Measurements from ENCODE around the gene IDH3G. TPM values are rescaled to one million over a fixed set of nuclear protein-coding genes. Genes with fewer than 3 reads are reported as not detected.

The IDH3G gene
- total and polyA plus RNA-seq, 2 experiments from 2014 or later: 41.4 to 49.0 TPM

- no peak overlapping the region for H3K4me3 ChIP-seq
- H3K27ac Mint-ChIP-seq: no peak overlapping the region
- no peaks in the 10 kb centered on the region for H3K36me3 ChIP-seq (ENCODE audit: insufficient read depth)
- no peak for TF ChIP-seq ZNF114 (CRISPR knock-in tag; IDR thresholded peaks at IDR 0.05)
- no peak for TF ChIP-seq ZNF462 (CRISPR knock-in tag; IDR thresholded peaks at IDR 0.05)
- no peak for TF ChIP-seq EZH2 (IDR thresholded peaks at IDR 0.05; ENCODE audit: low read depth, unreplicated experiment)
- TF ChIP-seq POLR2AphosphoS5 (IDR thresholded peaks at IDR 0.05; ENCODE audit: low read depth): no peak
- no peak for TF ChIP-seq JUNB (IDR thresholded peaks at IDR 0.05; ENCODE audit: unreplicated experiment)
- no peak for TF ChIP-seq STAT1 (IDR thresholded peaks at IDR 0.05; ENCODE audit: unreplicated experiment)
- no peak for TF ChIP-seq NANOG (IDR thresholded peaks at IDR 0.05; ENCODE audit: borderline replicate concordance)
- no peak for TF ChIP-seq REST (IDR thresholded peaks at IDR 0.05; ENCODE audit: unreplicated experiment)
- no peak for TF ChIP-seq CTCF (conservative IDR thresholded peaks at IDR 0.05; ENCODE audit: low read depth in 2 of 2)
- no peak for TF ChIP-seq EZH2phosphoT487 (IDR thresholded peaks at IDR 0.05; ENCODE audit: unreplicated experiment)
- TF ChIP-seq ETS1 (IDR thresholded peaks at IDR 0.05): no peak
- no peak for TF ChIP-seq ZNF331 (CRISPR knock-in tag; IDR thresholded peaks at IDR 0.05; ENCODE audit: low read depth)
- no peak for TF ChIP-seq CREB1 (CRISPR knock-in tag; IDR thresholded peaks at IDR 0.05; ENCODE audit: low read depth)
- no peak overlapping the region for H3K4me2 ChIP-seq
- H3K36me3 Mint-ChIP-seq (ENCODE audit: low read depth): peaks cover 24% of the 10 kb centered on the region
- ATAC-seq (no peak), DNase-seq (ENCODE audit: low spot score) (no peak)
- 0 out of 2 replicates have a peak, but pooled peaks cover 2% of the 10 kb centered on the region for H3F3A ChIP-seq (replicated peaks; ENCODE audit: low read depth)
- peaks cover 53% of the 10 kb centered on the region for H3K4me1 ChIP-seq (ENCODE audit: insufficient read depth)
- no peak overlapping the region for H2AFZ ChIP-seq
- no peaks in the 10 kb centered on the region for H3K27me3 ChIP-seq (ENCODE audit: insufficient read depth)
- no peaks in the 10 kb centered on the region for H3K9me3 Mint-ChIP-seq
- no peak overlapping the region for H3K4me3 Mint-ChIP-seq
- no peak overlapping the region for H3K27ac ChIP-seq (ENCODE audit: low read depth)
- peaks cover 54% of the 10 kb centered on the region for H3K4me1 Mint-ChIP-seq
- peaks cover 14% of the 10 kb centered on the region for H3K27me3 Mint-ChIP-seq (ENCODE audit: insufficient read depth, low read depth, poor library complexity)
- no peaks in the 10 kb centered on the region for H3K9me2 ChIP-seq (ENCODE audit: insufficient read depth)
- H4K20me1 ChIP-seq (replicated peaks; ENCODE audit: insufficient read depth): peaks cover 3% of the 10 kb centered on the region; the same call in 1 of the 2 replicates
- H3K79me2 ChIP-seq (replicated peaks; ENCODE audit: insufficient read depth): peaks cover 98% of the 10 kb centered on the region
Measured at GRCh38 chrX:153824348-153824747, 30.2 kb upstream of the IDH3G start.
